IPS-NIHi7 (cell line): Measurements from ENCODE around the gene COA8.
A peak's percentile ranks its signal among the peaks of the same experiment; 100 is the strongest.
"Not testable (repeated sequence)": the region's sequence is repeated elsewhere in the genome, so short reads cannot be mapped to it uniquely, and the experiment has no call there.

Experiments
- DNase-seq: peaks from one replicate; pipeline ENCODE4 v3.0.0; 2012; ENCODE audit warnings: mixed read lengths; ENCODE audit errors: extremely low spot score

The COA8 gene

DNA sequence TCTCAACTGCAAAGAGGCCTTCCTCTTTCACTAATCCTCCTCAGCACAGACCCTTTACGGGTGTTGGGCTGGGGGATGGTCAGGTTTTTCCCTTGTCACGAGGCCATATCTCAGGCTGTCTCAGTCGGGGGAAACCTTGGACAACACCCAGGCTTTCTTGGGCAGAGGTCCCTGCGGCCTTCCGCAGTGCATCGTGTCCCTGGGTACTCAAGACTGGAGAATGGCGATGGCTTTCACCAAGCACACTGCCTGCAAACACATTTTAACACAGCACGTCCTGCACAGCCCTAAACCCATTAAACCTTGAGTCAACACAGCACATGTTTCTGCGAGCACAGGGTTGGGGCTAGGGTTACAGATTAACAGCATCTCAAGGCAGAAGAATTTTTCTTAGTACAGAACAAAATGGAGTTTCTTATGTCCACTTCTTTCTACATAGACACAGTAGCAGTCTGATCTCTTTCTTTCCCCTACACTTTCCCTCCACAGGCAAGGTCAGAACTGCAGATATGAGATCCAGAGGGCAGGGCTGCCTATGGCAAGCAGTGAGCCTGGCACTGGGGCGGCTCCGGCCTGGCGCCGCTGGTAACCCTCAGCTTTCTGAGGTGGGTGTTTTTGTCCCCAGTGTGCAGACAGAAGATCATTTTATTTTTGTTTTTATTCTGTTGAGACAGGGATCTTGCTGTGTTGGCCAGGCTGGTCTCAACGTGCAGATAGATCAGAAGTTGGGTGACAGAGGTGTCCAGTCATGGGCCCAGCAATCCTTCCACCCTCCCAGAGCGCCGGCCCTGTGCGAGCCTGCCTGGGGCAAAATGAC, 37.1 kb upstream of the COA8 start:
- not testable (repeated sequence) for DNase-seq

DNA sequence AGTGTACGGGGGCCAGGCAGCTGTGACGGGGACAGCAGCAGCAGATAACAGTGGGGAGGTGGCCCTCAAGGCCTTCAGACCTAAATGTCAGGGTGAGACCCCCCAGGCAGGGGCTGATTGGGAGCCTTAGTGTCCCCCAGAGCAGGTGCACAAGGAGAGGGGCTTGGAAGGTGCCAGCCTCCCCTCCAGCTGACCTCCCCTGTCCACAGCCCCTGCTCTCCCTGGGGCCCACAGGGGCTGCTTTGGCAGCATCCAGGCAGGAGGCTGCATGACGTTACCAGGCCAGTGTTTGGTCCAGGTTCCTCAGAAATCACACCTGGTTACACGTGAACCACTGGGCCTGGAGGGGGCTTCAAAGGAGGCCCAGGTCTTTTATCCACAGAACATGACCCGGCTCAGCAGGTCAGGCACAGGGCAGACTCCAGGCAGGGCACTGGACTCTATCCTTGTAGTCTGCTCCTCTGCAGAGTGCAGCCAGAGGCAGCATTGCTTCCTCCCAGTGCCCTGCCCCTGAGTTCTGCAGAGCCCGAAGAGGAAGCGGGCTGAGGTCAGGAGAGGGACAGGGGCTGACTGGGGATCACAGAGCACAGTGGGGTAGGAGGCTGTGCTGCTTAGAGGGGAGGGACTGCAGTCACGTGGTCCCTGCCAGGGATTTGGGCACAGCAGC, 36.4 kb upstream of the COA8 start:
- DNase-seq: no peak

DNA sequence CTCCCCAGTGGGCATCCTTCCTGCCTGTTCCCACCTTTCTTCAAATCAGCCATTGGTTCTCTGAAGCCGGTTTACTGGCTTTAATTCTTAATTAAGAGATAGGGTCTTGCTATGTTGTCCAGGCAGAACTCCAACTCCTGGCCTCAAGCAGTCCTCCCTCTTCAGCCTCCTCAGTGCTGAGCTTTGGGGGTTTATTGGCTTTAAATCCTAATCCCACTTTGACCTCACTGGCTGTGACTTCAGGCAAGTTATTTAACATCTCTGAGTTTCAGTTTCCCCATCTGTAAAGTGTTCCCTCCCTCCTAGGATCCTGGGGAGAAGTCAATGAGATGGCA, 35.9 kb upstream of the COA8 start:
- DNase-seq: no peak

DNA sequence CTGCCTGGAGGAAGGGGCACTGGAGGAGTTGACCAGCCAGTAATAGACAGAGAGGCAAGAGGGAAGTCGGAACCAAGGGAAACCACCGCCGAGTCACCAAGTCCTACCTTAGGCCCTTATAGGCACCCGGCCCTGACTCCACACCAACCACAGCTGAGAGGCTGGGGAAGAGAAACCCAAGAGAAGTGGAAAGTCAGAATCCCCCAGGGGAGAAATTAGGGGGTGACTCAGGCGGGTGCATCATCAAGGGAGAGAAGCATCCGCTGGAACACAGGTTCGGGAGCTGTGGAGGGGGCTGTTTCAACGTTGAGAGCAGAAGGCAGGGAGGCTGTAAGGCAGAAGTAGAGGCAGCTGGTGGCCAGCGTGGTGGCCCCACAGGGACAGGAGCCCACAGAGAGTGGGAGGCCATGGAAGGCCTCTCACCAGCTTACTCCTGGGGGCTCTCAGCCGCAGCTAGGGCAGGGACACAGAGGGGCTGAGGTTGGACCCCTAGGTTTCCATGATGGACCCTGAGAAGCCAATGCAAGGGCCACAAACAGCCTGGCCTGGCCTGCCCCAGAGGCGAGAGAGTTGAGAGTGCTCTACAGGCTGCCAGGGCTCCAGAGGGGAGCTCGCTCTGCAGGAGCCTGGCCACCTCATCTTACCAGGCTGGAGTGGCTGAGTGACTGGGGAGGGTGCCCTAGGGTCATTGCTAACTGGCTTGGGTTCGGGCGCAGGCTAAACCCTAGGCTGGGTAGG, 35.2 kb upstream of the COA8 start:
- DNase-seq: no peak

DNA sequence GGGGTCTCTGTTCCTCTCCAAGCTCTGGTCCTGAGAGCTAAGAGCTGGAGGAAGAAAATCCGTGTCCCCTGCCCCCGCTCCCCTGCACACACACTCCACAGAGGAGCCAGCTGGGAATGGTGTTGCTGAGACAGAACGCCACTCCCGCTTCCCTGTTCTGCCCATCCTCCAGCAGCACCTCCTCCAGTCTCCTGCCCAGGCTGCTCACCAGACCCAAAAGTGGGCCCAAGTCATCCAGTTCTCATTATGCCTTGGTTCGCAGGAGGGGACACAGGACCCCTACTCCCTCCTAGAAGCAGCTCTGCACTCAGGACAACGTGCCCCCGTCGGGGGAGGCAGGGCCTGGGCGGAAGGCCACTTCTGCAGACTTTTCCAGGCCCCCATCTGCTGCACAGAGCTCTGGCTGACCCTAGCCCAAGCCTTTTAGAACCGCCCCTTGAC, 34.6 kb upstream of the COA8 start:
- DNase-seq: no peak

DNA sequence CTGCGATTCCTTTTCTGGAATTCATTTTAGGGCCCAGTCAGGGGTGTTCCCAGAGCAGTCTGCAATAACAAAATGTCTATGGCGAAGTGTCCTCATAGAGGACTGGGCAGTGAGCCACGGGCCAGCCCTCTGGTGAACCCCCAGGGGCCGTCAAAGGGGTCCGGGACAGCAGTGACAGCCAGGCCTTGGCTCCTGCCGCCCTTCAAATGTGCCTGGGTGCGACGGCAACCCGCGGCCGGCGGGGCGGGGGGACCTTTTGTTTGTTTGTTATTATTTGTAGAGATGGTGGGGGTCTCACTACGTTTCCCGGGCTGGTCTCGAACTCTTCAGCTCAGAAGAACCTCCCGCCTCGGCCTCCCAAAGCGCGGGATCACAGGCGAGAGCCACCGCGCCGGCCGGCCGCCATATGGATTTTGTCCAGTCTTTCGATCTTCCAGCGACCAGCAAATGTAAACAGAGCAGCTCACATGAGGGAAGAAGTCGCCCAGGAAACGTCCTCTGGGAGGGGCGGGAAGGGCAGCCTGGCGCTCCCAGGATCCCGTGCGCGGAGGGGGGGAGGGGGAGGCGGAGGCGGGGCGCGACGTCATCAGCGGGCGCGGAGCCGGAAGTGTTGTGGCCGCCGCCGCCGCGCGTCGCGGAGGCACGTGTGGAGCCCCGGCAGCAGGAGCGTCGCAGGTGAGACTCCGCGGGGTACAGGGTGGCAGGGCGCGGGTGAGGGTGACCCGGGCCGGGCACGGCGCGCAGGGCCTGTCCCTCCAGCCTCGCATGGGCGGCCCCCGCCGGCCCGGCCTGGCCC, 34.0 kb upstream of the COA8 start, which contains the start of gene TRMT61A:
Gene TRMT61A, plus strand, starts transcription at position 610 of the 796 bp plus-strand sequence. CDS start 783 bp downstream, outside the sequence.
- peak; percentile 95 for DNase-seq

DNA sequence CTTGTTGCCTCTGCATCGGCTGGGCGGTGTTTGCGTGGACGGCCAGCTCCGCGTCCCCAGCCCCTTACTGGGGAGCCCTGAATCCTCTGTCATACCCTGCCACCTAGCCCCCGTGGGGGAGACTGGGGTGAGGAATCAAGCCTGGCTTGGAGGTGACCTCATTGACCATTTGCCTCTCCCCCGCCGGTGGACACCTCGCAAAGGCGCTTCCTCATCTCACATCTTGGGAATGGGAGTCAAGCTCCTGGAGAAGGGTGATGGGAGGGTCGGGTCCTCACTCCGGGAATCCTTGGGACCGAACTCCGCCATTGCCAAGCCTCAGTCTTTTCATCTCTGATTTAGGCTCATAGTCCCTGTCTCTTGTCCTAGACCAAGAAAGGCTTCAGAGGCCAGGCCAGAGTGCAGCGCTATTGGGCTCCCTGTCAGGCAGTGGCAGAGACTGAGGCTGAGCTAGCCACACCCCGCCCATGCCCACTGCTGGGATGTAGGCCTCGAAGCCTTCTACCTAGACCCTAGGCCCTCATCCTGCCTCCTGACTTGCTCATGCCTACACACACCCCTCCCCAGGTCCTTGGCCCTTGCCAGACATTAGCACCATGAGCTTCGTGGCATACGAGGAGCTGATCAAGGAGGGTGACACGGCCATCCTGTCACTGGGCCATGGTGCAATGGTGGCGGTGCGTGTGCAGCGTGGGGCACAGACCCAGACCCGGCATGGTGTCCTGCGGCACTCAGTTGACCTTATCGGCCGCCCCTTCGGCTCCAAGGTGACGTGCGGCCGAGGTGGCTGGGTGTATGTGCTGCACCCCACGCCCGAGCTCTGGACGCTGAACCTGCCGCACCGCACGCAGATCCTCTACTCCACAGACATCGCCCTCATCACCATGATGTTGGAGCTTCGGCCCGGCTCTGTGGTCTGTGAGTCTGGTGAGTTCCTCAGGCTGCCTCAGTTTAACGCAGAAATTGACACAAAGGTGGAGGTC, 33.1 kb upstream of the COA8 start:
- DNase-seq: no peak

DNA sequence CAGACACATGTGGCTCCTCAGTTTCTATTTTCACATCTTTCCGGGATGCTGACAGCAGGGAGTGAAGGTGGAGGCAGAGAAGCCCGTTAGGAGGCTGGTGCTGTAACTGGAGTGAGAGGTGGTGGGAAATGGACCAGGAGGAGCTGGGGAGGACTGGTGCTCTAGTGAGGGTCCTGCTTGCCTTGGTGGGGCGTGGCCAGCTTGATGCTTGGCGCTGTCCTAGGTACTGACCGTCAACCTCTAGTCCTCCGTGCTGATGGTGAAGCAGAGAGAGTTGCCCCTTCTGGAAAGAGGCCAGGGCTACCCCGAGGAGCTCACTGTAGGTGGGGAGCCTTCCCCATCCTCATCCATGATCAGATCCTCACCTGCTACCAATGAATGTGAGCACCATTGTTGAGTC, 32.4 kb upstream of the COA8 start:
- peak; percentile 83 for DNase-seq

DNA sequence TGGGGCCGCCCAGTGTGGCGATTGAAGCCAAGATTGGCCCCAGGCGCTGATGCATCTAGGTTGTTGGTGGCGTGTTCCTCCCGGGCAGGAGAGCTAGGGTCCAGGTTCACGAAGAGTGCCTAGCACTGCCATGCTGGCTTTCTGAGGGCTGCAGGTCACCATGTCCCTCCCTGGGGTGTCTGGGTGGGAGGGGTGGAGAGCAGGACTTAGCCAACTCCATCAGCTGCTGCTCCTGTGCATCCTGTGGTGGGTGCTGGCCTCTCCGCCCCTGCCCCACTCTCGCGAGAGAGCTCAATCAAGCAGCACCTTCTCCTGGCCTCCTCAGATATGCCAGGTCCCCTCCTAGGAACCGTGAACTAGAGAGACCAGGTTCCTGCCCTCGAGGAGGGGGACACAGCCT, 31.9 kb upstream of the COA8 start:
- no peak for DNase-seq

DNA sequence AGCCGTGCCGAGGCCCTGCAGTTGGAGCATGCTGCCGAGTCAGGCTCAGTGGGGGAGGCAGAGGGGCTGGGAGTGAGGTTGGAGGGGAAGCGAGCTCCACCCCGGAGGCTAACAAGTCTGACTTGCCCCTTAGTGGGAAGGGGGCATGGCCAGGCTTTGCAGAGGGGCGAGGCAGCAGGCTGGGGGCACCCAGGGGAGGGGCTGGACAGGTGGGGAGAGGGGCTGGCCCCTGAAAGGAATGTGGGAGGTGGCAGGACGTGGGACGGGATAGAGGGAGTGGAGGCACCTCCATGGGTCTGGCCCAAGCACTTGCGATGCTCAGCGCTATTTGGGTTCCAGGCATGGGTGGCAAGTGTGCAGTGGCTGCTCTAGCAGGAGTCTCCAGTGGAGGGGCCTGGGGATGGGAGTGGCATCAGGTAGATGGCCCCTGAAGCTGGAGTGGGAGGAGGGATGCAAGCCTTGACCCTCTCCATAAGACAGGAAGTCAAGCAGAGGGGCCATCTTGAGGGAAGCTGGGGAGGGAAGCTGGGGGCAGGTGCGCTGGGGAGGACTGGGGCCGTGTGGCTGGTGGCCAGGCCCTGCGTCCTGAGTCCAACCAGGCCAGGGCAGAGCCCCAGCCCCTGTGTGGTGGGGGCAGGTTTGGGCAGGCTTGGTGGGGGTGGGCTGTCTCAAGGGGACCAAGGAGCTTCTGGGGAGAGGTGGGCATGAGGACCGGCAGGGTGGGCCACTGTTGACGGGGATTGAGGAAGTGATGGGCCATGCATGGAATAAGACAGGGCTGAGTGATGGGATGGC, 31.1 kb upstream of the COA8 start:
- no peak for DNase-seq

DNA sequence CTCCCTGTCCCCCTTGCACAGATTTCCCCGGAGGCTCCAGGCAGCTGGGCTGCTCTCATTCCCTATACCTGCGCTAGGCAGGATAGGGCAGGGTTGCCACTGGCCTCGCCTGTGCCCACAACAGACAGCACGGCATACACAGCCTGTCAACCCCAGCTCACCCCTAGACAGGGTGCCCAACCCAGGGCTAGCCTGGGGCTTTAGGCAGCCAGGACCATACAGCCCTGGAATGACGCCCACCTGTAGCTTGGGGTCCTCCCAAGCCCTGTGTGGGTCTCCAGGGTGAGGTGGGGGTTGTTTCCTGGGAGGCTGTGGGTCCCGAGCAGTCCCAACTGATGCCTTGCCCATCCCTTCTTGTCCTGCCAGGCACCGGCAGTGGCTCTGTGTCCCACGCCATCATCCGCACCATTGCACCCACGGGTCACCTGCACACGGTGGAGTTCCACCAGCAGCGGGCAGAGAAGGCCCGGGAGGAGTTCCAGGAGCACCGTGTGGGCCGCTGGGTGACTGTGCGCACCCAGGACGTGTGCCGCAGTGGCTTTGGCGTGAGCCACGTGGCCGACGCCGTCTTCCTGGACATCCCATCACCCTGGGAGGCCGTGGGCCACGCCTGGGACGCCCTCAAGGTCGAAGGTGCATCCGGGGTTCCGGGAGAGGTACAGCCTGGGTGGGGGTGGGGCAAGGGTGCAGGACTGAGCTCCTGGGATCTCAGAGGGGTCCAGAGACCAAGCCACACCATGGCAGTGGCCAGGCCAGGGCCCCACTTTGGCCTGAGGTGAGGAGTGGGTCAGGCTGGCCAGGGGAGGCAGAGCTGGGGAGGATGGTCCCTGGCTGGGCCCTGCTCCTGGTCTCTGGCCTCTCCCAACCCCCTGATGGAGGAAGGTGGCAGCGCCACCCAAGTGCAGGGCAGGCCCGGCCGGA, 30.3 kb upstream of the COA8 start:
- no peak for DNase-seq

DNA sequence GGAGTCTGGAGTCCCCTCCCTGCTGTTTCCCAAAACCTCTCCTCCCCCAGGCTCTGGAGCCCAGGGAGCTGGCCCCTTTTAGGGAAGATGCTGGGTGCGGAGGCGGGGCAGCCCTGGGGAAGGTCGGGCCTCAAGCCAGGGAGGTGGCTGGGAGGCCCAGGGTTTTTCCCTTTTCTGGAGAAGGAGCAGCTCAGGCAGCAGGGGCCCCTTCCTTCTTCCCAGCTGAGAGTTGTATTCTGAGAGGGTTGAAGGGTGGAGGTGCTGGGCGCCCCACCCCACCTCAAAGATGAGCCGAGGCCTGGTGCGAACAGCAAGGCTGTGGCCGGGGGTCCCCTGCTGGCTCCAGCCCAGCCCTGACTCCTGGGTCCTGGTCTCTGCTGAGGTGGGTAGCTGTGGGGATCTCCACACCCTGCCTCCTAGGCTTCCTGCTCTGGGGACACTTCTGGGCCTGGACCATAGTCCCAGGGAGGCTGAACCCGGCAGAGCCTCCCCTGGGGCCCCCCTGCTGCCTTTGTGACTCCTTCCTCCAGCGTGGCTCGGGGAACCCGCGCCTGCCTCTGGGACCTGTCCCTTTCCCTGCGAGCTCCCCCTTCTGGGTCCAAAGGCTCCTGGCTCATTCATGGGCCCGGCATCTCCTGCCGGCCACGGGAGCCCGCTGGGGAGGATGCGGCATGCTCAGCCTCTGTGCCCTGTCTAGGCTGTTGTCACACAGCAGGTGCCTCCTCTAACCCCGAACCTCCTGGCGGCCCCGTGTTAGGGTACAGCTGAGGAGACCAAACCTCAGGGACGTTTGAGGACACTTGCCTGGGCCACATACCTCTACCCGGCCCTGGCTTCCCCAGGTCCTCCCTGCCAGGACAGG, 29.4 kb upstream of the COA8 start:
- DNase-seq: no peak

DNA sequence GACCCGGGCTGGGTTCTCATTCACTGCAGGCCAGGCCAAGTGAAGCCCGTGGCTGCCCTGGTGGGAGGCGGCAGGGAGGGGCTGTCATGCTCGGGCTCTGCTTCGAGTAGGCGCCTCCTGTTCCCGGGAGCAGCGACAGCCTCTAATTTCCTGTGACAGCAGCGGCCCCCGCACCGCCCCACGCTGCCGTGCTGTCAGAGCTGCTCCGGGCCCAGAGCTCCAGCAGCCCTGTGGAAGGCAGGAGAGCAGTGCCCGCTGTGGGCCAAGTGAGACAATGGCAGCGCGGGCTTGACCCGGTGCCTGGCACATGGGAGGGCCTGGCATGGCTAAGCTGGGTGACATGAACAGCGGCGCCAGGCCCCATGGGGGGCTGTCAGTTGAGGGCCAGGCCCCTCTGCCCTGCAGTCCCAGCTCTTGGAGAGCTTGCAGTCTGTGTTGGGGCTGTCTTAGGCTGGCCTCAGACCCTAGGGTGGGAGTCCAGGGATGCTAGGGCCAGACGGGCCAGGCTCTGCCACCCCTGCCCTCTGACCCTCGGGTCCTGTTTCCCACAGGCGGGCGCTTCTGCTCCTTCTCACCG, 28.7 kb upstream of the COA8 start:
- no peak for DNase-seq

DNA sequence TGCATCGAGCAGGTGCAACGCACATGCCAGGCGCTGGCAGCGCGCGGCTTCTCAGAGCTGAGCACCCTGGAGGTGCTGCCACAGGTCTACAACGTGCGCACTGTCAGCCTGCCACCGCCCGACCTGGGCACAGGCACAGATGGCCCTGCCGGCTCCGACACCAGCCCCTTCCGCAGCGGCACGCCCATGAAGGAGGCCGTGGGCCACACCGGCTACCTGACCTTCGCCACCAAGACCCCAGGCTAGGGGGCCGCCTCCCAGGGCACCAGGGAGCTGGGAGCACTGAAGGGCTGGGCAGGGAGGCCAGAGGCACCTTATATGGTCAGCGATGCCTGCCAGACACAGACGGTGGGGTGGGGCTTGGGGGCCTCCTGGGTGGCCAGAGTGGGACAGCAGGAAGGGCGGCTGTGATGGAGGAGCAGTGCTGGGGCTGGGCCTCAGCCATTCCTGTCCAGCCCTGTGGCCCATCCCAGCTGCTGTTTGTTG, 28.1 kb upstream of the COA8 start:
- DNase-seq: no peak

DNA sequence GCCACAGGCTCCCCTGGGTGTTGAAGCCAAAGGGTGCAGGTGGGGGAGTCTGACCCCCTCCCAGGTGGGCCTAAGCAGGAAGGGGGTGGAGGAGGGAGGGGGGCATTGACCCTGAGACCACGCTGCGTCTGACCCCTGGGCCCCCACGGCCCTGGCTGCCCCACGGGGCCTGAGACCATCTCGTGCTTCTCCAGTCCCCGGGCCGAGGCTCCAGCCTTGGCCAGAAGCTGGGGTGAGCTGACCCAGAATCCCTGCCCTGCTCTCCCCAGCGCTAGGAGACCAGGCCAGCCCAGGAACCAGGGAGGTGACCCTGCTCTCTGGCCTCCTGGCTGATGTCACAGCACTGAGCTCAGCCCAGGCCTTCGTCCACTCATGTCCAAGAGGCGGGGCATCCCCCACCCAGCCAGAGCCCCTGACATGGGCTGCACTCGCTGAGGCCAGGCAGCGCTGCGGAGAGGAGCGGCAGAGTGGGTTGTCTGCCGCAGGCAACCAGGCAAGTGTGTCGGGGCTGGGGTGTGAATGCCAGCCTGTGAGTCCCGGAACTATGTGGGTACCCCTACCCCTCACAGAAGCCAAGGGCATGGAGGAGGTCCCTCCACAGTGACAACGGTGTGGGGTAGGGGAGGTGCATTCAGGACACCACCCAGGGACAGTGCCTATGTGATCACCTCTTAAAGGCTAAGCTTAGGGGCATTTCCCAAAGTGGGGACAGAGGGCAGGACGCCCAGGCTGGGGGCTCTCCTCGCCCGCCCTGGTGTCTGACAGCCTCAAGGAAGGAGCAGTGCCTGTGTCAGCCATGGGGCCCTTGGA, 27.5 kb upstream of the COA8 start:
- DNase-seq: no peak

DNA sequence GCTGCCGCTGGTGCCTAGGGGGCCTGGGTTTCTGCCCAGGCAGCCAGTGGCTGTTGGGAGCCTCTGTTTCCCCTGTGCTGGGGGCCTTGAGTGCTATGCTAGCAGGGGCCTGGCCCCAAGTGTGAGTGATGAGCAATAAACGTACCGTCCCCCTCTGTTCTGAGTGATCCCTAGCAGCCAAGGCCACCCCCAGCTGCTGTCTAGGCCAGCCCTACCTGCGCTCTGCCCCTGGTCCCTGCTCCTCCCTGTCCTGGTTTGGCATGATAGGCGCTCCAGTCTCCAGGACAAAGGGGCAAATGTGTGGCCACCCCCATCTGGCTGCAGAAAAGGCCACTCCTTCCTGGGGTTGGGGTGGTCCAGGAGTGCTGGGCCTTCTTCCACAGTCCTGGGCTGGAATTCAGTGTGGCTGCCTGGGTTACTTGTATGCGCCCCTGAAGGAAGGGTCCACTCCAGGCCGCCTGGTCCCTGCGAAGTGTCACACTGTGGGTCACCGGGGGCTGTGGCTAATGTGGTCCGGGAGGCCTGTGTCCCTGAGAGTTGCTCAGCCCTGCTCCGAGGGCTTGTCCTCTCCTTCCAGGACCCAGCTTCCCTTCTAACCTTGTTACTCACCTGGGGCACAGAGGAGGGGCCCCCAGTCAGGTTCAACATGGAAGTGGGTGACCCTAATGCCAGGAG, 26.7 kb upstream of the COA8 start:
- no peak for DNase-seq
